ENCODE results near the gene MAF.

MAF gene

DNA sequence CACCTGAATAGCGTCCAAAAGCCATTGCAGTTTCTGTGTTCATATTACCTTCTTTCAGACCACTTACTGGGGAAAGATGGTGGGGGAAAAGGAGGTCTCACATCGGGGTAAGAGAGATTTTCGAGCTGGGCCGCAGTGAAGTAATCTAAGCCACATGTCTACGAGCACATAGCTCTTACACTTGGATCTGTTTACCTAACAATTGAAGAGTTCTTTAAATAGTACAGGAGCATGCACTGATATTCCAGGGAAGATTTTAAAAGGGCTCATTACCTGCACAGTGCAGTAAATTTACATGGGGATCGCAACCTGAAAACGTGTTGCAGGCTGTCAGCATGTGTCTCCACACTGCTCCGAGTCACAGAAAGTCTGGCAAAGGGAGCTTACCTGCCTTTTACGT lies 12.6 kb downstream of the MAF start:
- DNase-seq (ENCODE audit: low spot score) = no peak

DNA sequence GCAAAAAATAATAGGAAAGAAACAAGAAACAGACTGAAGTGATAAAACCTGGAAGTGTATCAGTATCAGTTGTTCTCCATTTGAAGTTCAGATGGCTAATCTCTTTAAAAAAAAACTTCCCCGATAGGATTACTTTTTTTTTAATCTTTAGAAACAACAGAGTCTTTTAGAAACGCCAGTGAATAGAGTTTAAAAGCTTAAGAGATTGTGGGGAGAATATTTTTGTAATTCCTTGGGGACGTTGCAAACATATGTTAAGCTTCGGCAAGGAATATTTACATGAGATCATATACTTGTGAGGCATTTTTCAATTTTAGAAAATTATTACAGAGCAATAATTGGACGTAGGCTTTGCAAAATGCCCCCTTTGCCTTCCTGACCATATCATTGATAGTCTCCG lies 13.2 kb downstream of the MAF start:
- DNase-seq (ENCODE audit: low spot score) = no peak

DNA sequence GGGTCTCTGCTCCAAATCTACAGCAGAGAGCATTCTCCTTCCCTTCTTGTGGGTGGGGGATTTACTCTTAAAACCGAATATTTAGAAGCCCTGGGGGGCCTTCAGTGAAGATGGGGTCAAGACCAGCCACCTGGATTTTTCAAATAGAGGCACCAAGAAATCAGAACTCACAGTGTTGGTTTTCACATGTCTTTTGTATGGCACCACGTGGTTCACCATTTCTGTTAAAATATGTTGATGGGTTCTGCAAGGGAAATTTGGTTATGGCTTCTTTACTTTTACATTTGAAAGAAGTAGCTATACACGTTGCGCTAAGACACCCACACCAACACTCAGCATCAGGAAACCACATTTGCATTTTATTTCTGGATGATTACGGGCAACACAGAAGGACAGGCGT lies 17.7 kb downstream of the MAF start:
- DNase-seq (ENCODE audit: low spot score) = no peak

DNA sequence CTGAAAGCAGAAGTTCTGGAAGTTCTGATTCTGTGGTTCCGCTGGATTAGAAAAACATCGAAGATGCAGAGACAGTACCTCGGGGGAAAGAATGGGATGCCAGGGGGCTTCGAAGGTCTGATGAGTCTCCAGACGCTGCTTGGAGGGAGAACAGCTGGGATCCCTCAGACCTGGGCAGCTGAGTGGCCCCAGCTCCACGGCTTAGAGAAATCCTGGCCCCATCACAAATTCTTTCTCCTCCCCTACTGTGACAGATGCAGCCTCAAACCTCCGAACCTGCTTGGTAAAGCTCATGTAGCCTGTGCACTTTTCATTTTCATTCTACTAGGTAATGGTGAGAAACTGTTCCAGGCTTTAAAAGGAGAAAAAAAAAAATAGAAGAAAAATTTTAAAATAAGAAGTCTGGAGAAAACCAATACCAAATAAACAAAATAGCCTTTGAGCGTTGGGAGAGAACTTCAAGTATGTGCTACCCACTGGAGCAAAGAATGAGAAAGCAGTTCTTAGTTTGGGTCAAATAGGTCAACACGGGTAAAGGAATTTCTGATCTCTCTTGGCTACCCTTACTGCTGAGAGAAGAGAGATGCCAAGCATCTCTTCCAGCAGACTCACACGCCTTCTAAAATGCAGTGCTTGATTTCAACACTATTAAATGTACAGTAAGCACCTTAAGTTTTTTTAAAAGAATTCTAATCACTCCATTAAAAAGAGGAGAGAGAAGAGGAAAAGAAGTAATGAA lies 19.9 kb downstream of the MAF start:
- DNase-seq (ENCODE audit: low spot score) = no peak

DNA sequence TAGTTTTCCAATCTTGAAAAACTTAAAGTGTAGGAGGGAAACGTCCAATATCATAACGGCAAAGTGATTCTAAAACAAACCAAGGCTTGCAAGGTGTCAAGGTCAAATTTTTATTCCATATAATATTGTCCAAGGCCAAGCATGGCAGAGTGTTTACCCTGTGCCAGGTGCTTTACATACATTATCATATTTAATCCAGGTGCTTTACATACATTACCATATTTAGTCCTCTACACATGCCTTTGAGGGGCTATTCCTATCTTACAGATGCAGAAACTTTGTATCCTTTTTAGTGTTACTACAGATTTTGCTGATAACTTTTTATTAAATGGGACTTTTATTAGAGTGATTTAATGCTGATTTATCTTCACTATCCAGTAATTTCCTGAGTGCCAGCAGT lies 23.9 kb downstream of the MAF start:
- DNase-seq (ENCODE audit: low spot score) = no peak

DNA sequence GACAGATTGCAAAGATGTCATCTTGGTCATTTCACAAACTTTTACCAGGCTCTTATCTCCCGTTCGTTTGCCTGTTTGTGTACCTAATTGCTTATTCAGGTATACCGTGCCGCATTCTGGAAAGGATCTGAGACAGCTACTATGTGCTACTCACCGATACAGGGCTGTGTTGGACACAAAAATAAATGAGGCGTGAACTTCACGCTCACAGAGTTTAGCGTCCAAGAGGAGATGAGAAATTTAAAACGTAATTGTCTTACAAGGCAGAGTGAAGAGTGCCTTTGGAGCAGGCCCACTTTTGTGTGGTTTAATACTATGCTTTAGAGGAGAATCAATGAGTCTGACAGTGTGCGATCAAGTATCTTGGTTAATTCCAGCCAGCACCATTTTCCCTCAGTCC lies 26.7 kb downstream of the MAF start:
- DNase-seq (ENCODE audit: low spot score) = no peak

DNA sequence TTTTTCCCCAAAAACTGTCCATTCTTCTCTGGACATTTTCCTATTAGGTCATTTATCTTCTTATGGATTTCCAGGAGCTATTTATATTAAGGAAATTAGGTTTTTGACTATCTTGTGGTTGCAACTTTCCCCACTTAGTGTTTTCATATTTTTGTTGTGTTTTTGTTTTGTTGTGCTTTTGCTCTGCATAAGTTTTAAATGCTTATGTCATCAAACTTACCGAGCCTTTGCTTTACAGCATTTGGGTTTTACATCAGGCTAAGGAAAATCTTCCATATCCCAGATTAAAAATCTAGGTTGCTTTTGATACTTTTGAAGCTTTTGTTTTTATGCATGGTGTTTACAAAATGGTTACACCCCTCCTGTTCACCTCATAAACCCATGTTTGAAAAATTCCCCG lies 27.5 kb downstream of the MAF start:
- no peak for DNase-seq (ENCODE audit: low spot score)

DNA sequence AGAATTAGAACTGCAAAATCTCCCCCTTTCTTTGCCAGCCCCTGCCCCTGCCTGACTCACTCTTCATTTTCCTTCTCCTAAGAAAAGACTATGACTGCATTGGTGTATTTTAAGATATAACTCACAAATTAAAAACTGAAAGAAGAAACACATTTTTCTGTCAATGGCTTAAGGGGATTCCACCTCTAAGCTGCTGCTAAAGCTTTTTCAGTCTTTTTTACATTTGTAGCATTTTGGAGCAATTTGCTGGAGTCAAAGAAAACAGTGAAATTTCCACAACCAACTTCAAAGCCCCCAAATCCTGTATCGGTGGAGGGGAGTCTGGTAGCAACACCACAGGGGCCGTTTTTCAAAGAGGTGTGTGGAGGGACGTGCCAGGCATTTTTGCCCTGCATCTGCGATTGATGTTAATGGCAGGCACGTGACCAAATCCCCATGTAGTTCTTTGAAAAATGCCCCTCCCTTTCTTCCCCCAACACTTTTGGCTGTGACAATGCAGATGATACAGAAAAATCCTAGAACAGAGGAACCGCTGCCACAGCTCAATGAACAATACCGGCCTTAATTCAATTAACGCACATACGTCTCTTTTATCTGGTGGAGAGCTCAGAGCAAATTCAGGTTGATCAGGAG lies 28.5 kb downstream of the MAF start:
- DNase-seq (ENCODE audit: low spot score) = no peak

DNA sequence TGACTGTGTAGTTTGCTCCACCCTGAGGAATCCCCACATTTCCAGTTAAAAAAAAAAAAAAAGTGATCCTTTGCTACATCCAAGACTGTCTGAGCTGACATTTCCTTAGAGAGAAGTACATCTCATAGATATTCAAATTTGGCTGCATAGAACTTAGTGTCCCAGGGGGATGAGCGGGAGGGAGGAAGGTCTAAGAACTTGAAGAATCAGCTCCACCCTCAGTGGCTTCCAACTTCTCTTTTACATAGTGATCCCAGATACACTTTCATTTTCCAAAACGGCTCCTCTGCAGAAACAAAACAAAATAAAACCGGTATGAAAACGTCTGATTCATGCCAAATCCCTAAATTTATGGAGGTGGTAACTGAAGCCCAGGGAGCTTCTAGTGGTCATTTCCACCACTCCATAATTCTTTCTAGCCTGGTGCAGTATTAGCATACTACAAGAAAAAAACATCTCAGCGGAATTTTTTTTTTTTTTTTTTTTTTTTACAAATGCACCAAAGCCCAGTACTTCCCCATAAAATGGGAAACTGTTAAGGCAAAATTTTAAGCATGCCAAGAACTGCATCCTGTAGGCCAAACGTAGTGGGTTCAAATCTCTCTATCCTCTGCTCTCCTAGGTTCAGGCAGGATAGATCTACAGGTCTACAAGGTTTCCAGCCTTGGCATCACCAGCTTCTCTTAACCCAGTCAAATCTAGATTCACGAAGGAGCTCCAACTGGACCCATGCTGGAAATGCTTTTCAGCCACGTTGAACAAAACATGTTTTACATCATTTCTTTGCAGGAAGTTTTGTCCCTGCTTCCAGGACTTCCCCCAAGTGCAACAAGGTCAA lies 29.3 kb downstream of the MAF start:
- DNase-seq (ENCODE audit: low spot score) = no peak

DNA sequence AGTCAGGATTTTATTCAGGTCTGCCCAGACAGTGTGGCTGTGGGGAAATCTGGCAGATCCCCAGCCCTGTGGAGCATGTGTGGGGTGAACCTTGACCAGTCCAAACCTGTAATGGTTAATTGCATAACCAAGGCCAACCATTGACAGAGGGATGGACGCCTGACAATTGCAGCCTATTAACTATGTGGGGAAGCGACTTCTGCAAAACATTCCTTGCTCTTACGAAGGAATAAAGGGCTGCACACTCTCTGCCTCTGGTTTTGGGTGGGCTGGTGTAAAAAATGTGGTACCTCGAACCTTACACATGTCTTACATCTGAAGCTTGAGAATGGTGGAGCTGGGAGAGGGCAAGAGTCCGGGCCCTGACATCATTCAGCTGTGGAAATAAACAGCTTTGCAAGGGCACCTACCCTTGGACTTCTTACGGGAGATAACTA lies 35.8 kb downstream of the MAF start:
- no peak for DNase-seq (ENCODE audit: low spot score)

DNA sequence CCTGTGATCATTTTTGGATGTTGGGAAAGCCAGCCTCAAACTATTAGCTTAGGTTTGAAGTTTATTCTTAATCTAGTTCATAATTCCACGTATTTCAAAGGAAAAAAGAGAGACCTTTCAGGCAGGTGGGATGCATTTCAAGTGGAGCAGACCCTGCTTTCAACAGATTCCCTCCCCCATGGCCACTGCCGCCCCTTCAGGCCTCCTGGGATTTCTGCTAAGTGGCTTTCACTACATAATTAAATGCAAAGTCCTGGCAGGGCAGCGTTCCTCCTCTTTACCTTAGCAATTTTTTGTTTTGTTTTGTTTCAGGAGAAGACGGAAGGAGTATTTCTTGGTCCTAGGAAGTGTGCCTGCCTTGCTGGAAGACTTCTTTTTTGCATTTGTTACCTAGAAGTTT lies 36.6 kb downstream of the MAF start:
- DNase-seq (ENCODE audit: low spot score) = no peak

DNA sequence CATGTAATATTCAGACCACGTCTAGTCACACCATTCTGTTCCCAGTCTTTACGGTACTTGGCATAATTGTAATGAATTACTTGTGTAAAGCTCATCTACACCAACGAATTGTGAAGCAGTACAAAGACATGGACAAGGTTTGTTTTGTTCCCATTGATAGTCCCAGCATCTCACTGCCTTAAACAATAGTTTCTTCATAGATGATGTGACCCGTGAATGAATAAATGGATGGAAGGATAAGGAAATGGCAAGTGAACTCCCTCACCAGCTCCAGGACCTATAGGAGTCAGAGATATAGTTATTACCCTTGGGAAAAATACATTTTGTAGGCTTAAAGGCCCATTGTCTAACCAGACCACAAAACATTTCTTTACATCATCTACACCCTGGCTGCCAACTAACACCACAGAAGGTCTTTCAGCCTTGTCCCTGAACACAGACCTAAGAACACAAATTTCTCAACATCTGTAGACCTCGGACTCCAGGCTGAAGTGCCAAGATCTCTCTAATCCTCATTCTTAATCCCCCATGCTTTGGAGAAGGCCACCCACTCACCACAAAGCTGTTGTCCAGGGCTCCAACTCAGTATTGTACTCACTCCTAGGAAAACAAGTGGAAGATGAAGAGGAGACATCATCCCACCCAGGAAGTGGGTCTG lies 38.2 kb downstream of the MAF start:
- DNase-seq (ENCODE audit: low spot score) = no peak

DNA sequence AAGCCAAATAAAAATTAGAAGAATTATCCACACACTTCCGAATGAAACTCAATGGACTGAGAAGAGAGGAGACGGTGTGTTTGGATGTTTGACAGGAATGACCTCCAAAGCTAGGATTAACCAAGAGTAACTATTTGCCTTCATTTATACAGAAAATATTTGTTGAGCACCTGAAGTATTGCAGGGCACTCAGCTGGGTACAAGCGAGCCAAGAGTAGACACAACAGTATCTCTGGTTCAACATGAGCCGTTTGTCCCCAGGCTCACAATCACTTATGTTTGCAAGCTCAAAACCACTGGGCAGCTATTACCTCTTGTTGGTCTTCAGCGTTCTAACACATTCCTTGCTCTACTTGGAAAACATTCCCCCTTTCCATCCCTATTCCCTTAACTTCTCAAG lies 38.8 kb downstream of the MAF start:
- DNase-seq (ENCODE audit: low spot score) = no peak

DNA sequence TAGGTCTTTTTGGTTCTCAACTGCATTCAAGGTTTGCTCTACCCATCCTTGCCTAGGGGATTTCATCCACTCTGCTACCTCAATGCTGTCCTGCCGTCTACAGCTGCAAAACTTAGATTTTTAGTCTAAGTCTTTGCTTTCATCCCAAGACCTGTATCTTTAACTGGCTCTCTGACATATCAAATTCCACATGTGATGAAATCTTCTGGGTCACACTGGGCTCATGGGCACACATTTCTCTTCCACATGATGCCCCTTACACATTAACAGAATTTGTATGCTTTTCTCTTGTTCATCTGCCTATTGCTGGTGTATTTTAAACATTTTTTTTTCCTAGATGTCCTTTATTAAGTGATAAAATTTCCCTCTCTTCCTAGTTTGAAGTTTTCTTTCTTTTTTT lies 39.6 kb downstream of the MAF start:
- no peak for DNase-seq (ENCODE audit: low spot score)

DNA sequence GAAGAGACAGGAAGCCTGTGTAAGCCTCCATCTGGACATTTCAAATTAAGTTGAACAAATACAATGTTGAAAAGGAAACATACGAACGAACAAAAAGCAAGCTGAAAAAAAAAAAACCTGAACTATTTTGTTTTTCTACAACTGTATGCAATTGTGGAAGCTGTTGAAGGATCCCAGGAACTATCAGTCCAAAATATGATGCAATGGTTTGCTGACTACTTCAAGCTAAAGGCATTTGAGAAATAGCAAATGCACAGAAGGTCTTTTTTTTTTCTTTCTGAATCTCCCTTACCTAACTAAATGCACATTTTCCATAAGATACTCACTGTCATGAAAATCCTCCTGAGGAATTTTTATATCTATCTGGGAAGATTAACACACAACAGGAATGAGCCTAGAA lies 40.2 kb downstream of the MAF start:
- DNase-seq (ENCODE audit: low spot score) = no peak

DNA sequence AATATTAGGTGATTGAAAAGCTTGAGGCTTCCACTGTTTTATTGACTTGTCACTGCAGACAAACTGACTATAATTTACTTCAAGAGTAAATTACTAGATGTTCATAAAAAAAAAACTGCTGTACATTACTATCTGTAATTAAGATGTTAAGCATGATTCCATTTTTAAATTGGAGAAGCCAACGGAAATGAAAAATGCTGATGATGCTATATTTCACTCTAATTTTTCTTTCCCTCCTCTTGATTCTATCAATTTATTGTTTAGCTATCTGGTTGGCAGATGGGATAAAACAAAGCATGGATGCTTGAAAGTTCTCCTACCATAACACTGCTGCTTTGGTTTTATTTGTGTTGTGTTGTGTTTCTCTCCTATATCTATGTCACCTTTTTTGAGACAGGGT lies 41.0 kb downstream of the MAF start:
- no peak for DNase-seq (ENCODE audit: low spot score)

DNA sequence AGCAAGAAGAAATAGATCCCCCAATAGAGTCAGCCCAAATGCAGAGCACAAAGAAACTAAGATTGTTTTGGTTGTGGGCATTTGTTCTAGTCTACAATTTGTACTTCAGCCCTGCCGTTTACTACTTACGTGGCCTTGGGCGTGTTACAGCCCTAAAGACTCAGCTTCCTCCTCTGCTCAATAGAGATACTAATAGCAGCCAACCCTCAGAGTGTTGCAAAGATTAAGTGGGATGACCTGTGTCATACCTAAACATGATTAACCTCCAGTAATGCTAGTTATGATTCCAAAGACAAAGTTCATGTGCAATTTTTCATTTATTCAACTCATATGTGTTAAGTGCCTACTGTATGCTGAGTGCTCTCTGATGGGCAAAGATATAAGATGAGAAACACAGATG lies 43.1 kb downstream of the MAF start:
- DNase-seq (ENCODE audit: low spot score) = no peak

DNA sequence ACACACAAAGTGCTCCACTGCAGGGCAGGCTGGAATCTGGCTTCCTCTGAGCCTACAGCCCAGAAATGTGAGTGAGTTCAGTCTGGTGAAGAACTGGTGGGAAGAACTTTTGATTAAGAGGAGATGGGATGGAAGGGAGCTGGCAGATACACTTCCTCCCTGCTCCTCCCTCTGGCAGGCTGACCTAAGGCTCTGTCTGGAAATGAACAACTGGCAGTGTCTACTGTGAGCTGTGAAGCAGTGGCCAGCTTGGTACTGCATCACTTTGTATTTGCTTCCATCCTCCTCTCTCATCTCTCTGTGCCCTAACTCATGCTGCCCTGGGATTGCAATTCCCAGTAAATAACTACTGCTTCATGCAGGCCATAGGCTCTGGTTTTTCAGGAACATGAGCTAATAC lies 45.6 kb downstream of the MAF start:
- no peak for DNase-seq (ENCODE audit: low spot score)

DNA sequence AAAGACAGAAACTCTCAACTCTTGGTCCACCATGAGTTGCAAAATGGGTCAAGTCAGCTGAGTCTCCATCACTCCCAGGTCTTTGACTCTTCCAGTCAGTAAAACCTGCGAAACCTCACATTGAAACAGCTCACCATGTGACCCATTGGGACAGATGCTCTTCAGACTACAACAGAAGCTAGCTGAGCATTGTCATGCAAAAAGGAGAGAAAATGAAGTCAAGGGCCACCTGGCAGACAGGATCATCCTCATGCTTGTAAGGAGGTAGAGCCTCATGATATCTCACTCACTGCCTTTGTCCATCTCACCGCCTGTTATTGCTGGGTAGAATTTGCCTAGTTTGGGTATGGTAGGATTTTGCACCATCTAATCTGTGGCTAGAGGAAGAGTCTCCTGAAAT lies 50.2 kb downstream of the MAF start:
- DNase-seq (ENCODE audit: low spot score) = no peak

DNA sequence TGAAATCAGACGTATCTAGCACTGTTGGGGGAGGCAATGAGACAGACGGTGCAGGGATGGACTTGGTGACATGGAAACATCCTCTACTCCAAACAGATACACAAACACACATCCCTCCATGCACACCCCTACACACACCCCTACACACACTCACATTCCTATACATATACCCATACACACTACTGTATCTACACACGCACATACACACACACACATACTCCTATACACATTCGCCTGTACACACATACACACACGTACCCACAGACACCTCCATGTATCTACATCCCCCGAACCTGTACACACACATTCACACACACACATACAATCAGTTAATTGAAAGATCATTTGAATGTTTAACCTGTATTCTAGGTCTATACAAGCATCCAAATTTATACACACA lies 53.5 kb downstream of the MAF start:
- no peak for DNase-seq (ENCODE audit: low spot score)

Measured in LoVo (cell line).